ENCODE data around the gene IRF3.

DNA sequence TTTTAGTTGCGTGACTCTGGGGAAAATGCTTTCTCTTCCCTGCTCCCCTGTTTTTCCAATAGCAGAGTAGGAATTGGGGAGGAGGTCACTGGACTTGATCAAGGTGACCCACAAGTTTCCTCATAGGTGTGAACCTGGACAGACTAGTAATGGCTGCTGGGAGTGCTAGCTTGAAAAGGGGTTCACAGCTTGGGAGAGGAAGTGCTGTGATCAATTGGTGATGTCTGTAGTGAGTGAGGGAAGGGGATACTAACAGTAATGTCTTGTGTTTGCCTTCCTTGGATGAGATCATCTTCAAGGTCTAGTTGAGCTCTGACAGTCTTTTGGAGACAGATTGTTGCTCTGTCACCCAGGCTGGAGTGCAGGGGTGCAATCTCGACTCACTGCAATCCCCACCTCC, 1.8 kb upstream of the IRF3 start:
- TF ChIP-seq, protein P1, sequence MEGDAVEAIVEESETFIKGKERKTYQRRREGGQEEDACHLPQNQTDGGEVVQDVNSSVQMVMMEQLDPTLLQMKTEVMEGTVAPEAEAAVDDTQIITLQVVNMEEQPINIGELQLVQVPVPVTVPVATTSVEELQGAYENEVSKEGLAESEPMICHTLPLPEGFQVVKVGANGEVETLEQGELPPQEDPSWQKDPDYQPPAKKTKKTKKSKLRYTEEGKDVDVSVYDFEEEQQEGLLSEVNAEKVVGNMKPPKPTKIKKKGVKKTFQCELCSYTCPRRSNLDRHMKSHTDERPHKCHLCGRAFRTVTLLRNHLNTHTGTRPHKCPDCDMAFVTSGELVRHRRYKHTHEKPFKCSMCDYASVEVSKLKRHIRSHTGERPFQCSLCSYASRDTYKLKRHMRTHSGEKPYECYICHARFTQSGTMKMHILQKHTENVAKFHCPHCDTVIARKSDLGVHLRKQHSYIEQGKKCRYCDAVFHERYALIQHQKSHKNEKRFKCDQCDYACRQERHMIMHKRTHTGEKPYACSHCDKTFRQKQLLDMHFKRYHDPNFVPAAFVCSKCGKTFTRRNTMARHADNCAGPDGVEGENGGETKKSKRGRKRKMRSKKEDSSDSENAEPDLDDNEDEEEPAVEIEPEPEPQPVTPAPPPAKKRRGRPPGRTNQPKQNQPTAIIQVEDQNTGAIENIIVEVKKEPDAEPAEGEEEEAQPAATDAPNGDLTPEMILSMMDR (IDR thresholded peaks at IDR 0.05) = no peak
- no peak for TF ChIP-seq EP300 (IDR thresholded peaks at IDR 0.05)

All from esophagus muscularis mucosa (tissue), 3 donors.